GM12878 (cell line): ENCODE data around the gene HEXB. TPM values are rescaled to one million over a fixed set of nuclear protein-coding genes. Genes with fewer than 3 reads are reported as not detected.
A peak's percentile ranks its signal among the peaks of the same experiment; 100 is the strongest.

Experiments used
- ASH2L ChIP-seq: fragments of 300-600, 200-600 bp; sonication (generic); IDR thresholded peaks from 2 replicates; pipeline ENCODE4 v1.6.1; 2017; ENCODE audit warnings: low read depth, mild to moderate bottlenecking, borderline replicate concordance
- CBFB ChIP-seq: IDR thresholded peaks from 2 replicates; pipeline ENCODE4 v1.6.1; 2016; ENCODE audit warnings: antibody characterized with exemption, low read depth
- CEBPB ChIP-seq, 2 experiments: fragments of 150-350 bp in 1 of 2; IDR thresholded peaks; 2 replicates each; pipeline ENCODE4 v1.6.1; 2012 to 2014; ENCODE audit warnings: low read depth in 2 of 2, low read length in 2 of 2, borderline replicate concordance in 1 of 2, inconsistent platforms in 1 of 2
- CHD2 ChIP-seq: IDR thresholded peaks from 2 replicates; pipeline ENCODE4 v1.6.1; 2011; ENCODE audit warnings: low read depth, low read length, improper control_type of control experiment, borderline replicate concordance
- HSF1 ChIP-seq: fragments of 150-350 bp; IDR thresholded peaks from 2 replicates; pipeline ENCODE4 v1.6.1; 2014; ENCODE audit warnings: mild to moderate bottlenecking, low read depth, low read length
- IKZF1 ChIP-seq: fragments of 450-650 bp; conservative IDR thresholded peaks from 2 replicates; pipeline ENCODE4 v1.6.1; 2017; ENCODE audit warnings: antibody characterized with exemption, mild to moderate bottlenecking
- IKZF2 ChIP-seq, 2 experiments: fragments of 450-650 bp; IDR thresholded peaks; 2 replicates each; pipeline ENCODE4 v1.6.1; 2017; ENCODE audit warnings: mild to moderate bottlenecking in 2 of 2, moderate library complexity in 2 of 2
- NFYB ChIP-seq: IDR thresholded peaks from 2 replicates; pipeline ENCODE4 v1.6.1; 2011; ENCODE audit warnings: low read depth, mild to moderate bottlenecking, low read length, improper control_type of control experiment, moderate library complexity; ENCODE audit not compliant: insufficient read depth
- PML ChIP-seq: IDR thresholded peaks from 2 replicates; pipeline ENCODE4 v1.6.1; 2012; ENCODE audit warnings: low read length, inconsistent platforms
- POLR2A ChIP-seq: IDR thresholded peaks from 2 replicates; pipeline ENCODE4 v1.6.1; 2011; ENCODE audit warnings: low read depth, mild to moderate bottlenecking, low read length
- POLR2AphosphoS2 ChIP-seq: IDR thresholded peaks from 2 replicates; pipeline ENCODE4 v1.6.1; 2011; ENCODE audit warnings: low read depth, mild to moderate bottlenecking, low read length, improper control_type of control experiment, moderate library complexity
- RELA ChIP-seq: fragments of 450-650 bp; IDR thresholded peaks from 2 replicates; pipeline ENCODE4 v1.8.0; 2014; ENCODE audit warnings: borderline replicate concordance; ENCODE audit not compliant: partially characterized antibody
- RELB ChIP-seq: fragments of 450-650 bp; IDR thresholded peaks from 2 replicates; pipeline ENCODE4 v1.6.1; 2017; ENCODE audit warnings: low read depth, mild to moderate bottlenecking, moderate library complexity
- REST ChIP-seq: IDR thresholded peaks from 2 replicates; pipeline ENCODE4 v1.6.1; 2012; ENCODE audit warnings: mild to moderate bottlenecking, low read depth, low read length
- RUNX3 ChIP-seq: IDR thresholded peaks from 2 replicates; pipeline ENCODE4 v1.6.1; 2012; ENCODE audit warnings: low read length, inconsistent platforms
- SKIL ChIP-seq: fragments of 450-650 bp; IDR thresholded peaks from 2 replicates; pipeline ENCODE4 v1.6.1; 2017; ENCODE audit warnings: mild to moderate bottlenecking, low read depth, inconsistent platforms; ENCODE audit not compliant: poor library complexity, severe bottlenecking
- SUZ12 ChIP-seq: fragments of 200-600 bp; sonication (generic); IDR thresholded peaks from one replicate; pipeline ENCODE4 v1.6.1; 2018; ENCODE audit warnings: antibody characterized with exemption, mild to moderate bottlenecking; ENCODE audit not compliant: unreplicated experiment
- USF1 ChIP-seq: IDR thresholded peaks from 2 replicates; pipeline ENCODE4 v1.6.1; 2011; ENCODE audit warnings: borderline replicate concordance, low read depth, mild to moderate bottlenecking, moderate library complexity, mixed read lengths, low read length; ENCODE audit not compliant: insufficient read depth; ENCODE audit errors: extremely low read length
- YBX1 ChIP-seq: fragments of 450-650 bp; IDR thresholded peaks from 2 replicates; pipeline ENCODE4 v1.6.1; 2016; ENCODE audit warnings: antibody characterized with exemption
- ZBED1 ChIP-seq: IDR thresholded peaks from 2 replicates; pipeline ENCODE4 v1.6.1; 2016; ENCODE audit warnings: borderline replicate concordance
- ZNF274 ChIP-seq: IDR thresholded peaks from one replicate; pipeline ENCODE4 v1.8.0; 2011; ENCODE audit not compliant: insufficient read length, insufficient read depth
- ZSCAN29 ChIP-seq: fragments of 450-650 bp; IDR thresholded peaks from 2 replicates; pipeline ENCODE4 v1.6.1; 2017; ENCODE audit warnings: mild to moderate bottlenecking, moderate library complexity
- polyA plus RNA-seq, 11 experiments: library from polyadenylated mRNA; depleted of rRNA in 4 of 11; unstranded in 6 of 11; stranded (reverse) in 5 of 11; fragments of >200 nt; fragmentation: Nextera tagmentation in 4 of 11; fragmentation: Illumina TruSeq in 1 of 11; extraction: Ambion mirVana in 4 of 11; extraction: Trizol in 1 of 11; gene quantifications; 1 replicate in 1 of 11; 2 replicates in 10 of 11; pipeline versions ENCODE4 v1.2.1 to v1.2.3, GENCODE V29; 2011 to 2016; ENCODE audit warnings: inconsistent platforms in 2 of 11, missing spikeins in 2 of 11, low read depth in 1 of 11
- total RNA-seq, 4 experiments: library from RNA; depleted of rRNA in 3 of 4; stranded (reverse); fragments of >200 nt in 3 of 4; fragmentation: Illumina TruSeq in 1 of 4; extraction: Trizol in 1 of 4; gene quantifications; 2 replicates each; pipeline versions ENCODE4 v1.2.1 to v1.2.3, GENCODE V29; 2013 to 2021

Gene HEXB
- total and polyA plus RNA-seq, 10 of the 15 experiments (the other 5 are each of a cell fraction or from before 2014, with no cell fraction given): 13.5 to 76.0 (median 42.6) TPM

GRCh38 chr5:74640450-74640953 is 44.5 kb upstream of the HEXB start, which contains the start of gene ENC1 (continued):
- TF ChIP-seq REST (no peak), ZSCAN29 (no peak), RELB (peak; percentile 36; the same call in 1 of the 2 replicates), IKZF1 (peak; percentile 62), IKZF2 (IDR thresholded peaks at IDR 0.05) (peak in 1 of 2 experiments; percentile 73), ZNF274 (no peak), CHD2 (no peak; the same call in 1 of the 2 replicates), ZBED1 (no peak), USF1 (no peak), NFYB (no peak), POLR2AphosphoS2 (no peak), RUNX3 (peak; percentile 36), ASH2L (no peak), CEBPB (IDR thresholded peaks at IDR 0.05; ENCODE audit: borderline replicate concordance in 1 of 2, low read depth in 2 of 2, low read length in 2 of 2) (no peak), POLR2A (peak; percentile 97), YBX1 (no peak), SKIL (no peak), CBFB (peak; percentile 72; the same call in 1 of the 2 replicates), HSF1 (no peak), SUZ12 (no peak), RELA (no peak), PML (peak; percentile 74; the same call in 1 of the 2 replicates)
